Right lobe of liver (tissue), 4 donors: Measurements from ENCODE around the gene MYO9A.

Source experiments
- CTCF ChIP-seq, 4 donors: fragments of 200-600 bp in 3 of 4; fragments of 450-650 bp in 1 of 4; IDR thresholded peaks; one replicate each; pipeline versions ENCODE4 v1.5.1 to v1.8.0; 2016 to 2022; ENCODE audit warnings: antibody characterized with exemption in 4 of 4, mild to moderate bottlenecking in 2 of 4
- POLR2A ChIP-seq: fragments of 450-650 bp; IDR thresholded peaks from one replicate; pipeline ENCODE4 v1.6.1; 2017; ENCODE audit warnings: antibody characterized with exemption, mild to moderate bottlenecking
- donor health status: DM: no; HTN: no; CAD: no.
- donor health status: DM: no; HTN: no; CAD: no.
- donor health status: DM: no; HTN: yes; CAD: no.

GRCh38 chr15:71934446-71934845, 183.5 kb downstream of the MYO9A start:
- TF ChIP-seq CTCF (IDR thresholded peaks at IDR 0.05) = no peak
- no peak for TF ChIP-seq POLR2A
